Activated CD4-positive, alpha-beta T cell treated with anti-CD3 and anti-CD28 coated beads, Interleukin-2, amount 50 U/mL, for 24 hours (primary cell): ENCODE results near the gene DNMT1.
"Not testable (repeated sequence)": the region's sequence is repeated elsewhere in the genome, so short reads cannot be mapped to it uniquely, and the experiment has no call there.

Source experiments
- DNase-seq, 2 donors: peaks; one replicate each; pipeline ENCODE4 v3.0.0-alpha.2; 2020; ENCODE audit warnings: low read depth in 1 of 2, low spot score in 1 of 2

The DNMT1 gene

GRCh38 chr19:10184636-10185035 lies 10.1 kb downstream of the DNMT1 start:
- DNase-seq = no peak

- DNase-seq = no peak
Observed at GRCh38 chr19:10183926-10184325, 10.8 kb downstream of the DNMT1 start.

GRCh38 chr19:10182847-10183246 lies 11.9 kb downstream of the DNMT1 start:
- DNase-seq = no peak

DNA sequence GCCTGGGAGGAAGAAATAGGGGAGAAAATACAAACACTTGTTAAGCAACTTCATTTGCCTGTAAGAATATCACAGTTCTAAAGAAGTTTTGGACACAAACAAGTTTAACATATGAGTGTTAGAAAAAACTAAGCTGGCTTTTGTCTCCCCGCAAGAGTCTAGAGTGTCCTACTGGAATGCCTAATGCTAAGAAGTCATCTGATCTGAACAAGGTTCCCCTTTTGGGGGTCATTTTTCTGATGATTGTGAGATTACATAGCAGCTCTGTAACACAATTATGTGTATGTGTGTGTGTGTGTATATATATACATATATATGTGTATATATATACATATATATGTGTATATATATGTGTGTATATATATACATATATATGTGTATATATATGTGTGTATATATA lies 12.7 kb downstream of the DNMT1 start:
- DNase-seq = no peak

- DNase-seq = no peak
Observed at GRCh38 chr19:10180459-10180858, 14.3 kb downstream of the DNMT1 start.

- DNase-seq = not testable (repeated sequence)
Observed at GRCh38 chr19:10180024-10180423, 14.7 kb downstream of the DNMT1 start.

DNA sequence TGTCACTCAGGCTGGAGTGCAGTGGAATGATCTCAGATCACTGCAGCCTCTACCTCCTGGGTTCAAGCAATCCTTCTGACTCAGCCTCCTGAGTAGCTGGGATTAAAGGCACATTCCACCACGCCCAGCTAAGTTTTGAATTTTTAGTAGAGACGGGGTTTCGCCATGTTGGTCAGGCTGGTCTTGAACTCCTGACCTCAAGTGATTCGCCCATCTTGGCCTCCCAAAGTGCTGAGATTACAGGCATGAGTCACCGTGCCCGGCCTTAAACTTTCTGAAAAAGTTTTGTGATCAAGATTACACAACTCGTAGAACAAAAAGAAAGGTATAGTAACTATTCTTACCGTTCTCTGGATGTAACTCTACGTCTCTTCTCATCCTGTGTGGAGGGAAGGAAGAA lies 21.2 kb downstream of the DNMT1 start:
- no peak for DNase-seq

GRCh38 chr19:10168386-10168948 lies 26.3 kb downstream of the DNMT1 start:
- DNase-seq = no peak

- DNase-seq = no peak
Observed at GRCh38 chr19:10167459-10167858, 27.3 kb downstream of the DNMT1 start.

DNA sequence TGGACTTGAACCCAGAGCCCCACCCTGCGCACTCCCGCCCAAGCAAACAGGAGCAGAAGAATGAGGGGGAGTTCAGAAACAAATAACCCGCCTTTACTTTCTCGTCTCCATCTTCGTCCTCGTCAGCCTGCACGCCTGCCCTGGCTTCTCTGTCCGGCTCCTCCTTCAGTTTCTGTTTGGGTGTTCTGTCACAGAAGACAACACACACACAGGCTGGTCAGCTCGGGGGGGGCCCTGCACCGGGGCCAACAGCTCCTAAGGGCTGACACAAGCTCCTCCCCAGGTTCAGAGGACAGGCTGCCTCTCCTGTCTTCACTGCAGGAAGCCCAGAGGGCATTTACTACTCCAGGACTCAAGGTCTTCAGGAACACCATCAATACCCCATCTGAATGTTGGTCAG lies 28.3 kb downstream of the DNMT1 start:
- not testable (repeated sequence) for DNase-seq

GRCh38 chr19:10166046-10166445 lies 28.7 kb downstream of the DNMT1 start:
- no peak for DNase-seq

GRCh38 chr19:10163536-10163935 lies 31.2 kb downstream of the DNMT1 start:
- DNase-seq = no peak

DNA sequence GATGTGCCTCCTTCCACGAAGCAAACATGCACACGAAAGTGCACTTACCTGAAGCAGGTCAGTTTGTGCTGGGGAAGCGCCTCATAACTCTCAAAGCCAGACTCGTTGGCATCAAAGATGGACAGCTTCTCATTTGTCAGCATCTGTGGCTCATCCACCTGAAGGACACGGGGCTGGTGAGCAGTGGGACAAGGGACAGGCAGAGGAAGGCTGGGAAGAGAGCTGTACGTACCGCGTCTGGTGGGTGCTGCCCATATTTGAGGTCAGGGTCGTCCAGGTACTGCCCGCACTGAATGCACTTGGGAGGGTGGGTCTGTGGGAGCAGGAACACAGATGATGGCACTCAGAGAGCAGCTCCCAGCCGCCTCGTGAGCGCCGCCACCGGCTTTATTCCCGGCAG lies 35.1 kb downstream of the DNMT1 start:
- no peak for DNase-seq

GRCh38 chr19:10158485-10158884 lies 36.3 kb downstream of the DNMT1 start:
- no peak for DNase-seq

GRCh38 chr19:10158071-10158470 lies 36.7 kb downstream of the DNMT1 start:
- no peak for DNase-seq

GRCh38 chr19:10155839-10156238 lies 38.9 kb downstream of the DNMT1 start:
- no peak for DNase-seq

DNA sequence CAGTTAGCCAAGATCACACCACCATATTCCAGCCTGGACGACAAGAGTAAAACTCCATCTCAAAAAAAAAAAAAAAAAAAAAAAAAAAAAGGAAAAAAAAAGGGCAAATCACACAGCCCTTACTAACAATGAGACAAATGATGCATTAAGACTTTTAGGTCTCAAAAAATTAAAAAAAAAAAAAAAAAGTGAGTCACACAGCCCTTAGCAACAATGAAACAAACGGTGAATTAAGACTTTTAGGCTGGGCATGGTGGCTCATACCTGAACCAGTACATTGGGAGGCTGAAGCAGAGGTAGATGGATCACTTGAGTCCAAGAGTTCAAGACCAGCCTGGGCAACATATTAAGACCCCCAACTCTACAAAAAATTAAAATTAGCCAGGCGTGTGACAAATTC lies 42.7 kb downstream of the DNMT1 start:
- DNase-seq = no peak

DNA sequence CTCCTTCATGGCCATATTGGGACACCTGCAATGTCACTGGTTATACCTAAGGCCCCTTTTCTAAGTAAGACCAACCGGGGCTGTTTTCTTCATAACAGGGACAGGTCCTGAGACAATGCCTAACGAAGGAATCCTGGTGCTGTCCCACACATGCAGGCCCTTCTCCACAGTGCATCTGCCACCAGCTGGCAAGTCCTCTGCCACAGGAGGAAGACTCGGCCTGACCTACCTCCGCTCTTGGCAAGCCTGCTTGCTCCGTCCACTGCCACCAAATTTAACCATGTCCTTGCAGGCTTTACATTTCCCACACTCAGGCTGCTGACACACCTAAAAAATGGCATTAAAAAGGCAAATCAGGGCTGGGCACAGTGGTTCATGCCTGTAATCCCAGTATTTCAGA lies 43.2 kb downstream of the DNMT1 start:
- DNase-seq = no peak

GRCh38 chr19:10149427-10149826 lies 45.3 kb downstream of the DNMT1 start:
- DNase-seq = no peak

DNA sequence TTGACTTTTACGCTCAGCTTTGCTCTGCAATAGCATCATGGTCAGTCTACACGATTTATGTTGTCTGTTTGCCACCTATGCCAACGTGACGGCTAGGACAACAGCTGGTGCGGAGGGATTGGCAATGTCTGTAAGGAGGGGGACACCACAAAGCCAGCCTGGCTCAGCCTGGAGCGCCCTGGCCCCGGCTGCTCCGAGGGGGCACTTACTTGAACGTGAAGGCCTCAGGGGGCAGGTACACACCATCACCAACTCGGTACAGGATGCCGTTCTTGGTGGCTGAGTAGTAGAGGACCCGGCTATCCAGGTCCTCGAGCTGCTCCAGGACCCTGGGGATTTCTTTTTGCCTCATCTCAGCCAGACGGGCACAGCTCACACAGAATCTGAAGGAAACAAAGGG lies 48.6 kb downstream of the DNMT1 start:
- DNase-seq = no peak

- DNase-seq = no peak
Observed at GRCh38 chr19:10145031-10145430, 49.7 kb downstream of the DNMT1 start.

DNA sequence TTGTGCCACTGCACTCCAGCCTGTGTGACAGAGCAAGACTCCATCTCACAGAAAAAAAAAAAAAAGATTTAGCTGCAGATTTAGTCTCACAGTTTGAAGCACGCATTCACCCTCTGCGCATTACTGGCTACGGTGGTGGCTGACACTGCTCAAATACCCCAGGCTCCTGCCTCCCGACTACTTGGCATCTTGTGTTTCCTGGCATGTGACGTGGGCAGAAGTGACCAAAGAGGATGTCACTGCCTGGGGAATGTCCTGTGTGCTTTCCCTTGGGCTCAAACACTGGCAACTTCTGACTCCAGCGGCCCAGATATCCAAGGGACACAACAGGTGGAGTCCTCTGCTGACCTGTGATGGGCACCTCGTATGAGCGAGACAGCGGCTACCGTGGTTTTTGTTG lies 50.4 kb downstream of the DNMT1 start:
- DNase-seq = no peak

DNA sequence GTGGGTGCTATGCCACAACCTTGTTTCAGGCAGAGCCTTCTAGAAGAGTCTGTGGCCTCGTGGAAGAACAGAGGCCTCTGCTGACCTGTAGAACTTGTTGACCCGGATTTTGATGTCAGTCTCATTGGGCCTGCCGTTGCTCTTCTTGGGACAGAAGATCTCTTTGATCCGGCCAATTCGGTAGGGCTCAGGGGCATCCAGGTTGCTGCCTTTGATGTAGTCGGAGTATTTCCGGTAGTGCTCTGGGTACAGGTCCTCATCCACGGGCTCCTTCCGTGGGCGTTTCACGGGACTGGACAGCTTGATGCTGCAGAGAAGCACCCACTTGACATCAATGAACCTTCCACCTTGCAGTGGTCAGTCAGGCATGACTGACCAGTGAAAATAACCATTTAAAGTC lies 51.1 kb downstream of the DNMT1 start:
- DNase-seq = no peak
